Thymus (tissue), 11 donors: ENCODE measurements around the gene PDGFC. TPM values are rescaled to one million over a fixed set of nuclear protein-coding genes. Genes with fewer than 3 reads are reported as not detected.

Experiments used
- DNase-seq, 9 donors: peaks; one replicate each; pipeline ENCODE4 v3.0.0-alpha.2; 2013; ENCODE audit warnings: low spot score in 9 of 9, low read depth in 6 of 9, missing footprints in 1 of 9
- H3K27ac ChIP-seq, 2 donors: one replicate each; pipeline ENCODE4 v1.5.1; 2013; ENCODE audit warnings: control low read depth in 1 of 2, low read depth in 1 of 2, low read length in 1 of 2, mild to moderate bottlenecking in 1 of 2, moderate library complexity in 1 of 2
- H3K27me3 ChIP-seq, 2 donors: one replicate each; pipeline ENCODE4 v1.5.1; 2013; ENCODE audit warnings: low read length in 1 of 2; ENCODE audit not compliant: control insufficient read depth in 2 of 2, insufficient read depth in 1 of 2
- H3K36me3 ChIP-seq, 2 donors: one replicate each; pipeline ENCODE4 v1.5.1; 2013; ENCODE audit warnings: low read length in 1 of 2, mild to moderate bottlenecking in 1 of 2, moderate library complexity in 1 of 2; ENCODE audit not compliant: control insufficient read depth in 2 of 2, insufficient read depth in 2 of 2
- H3K4me1 ChIP-seq, 2 donors: one replicate each; pipeline ENCODE4 v1.5.1; 2013; ENCODE audit warnings: low read length in 2 of 2; ENCODE audit not compliant: control insufficient read depth in 2 of 2, insufficient read depth in 2 of 2
- H3K4me3 ChIP-seq, 2 donors: one replicate each; pipeline ENCODE4 v1.5.1; 2013; ENCODE audit warnings: low read length in 2 of 2, control low read depth in 1 of 2, mild to moderate bottlenecking in 1 of 2
- H3K9me3 ChIP-seq, 2 donors: one replicate each; pipeline ENCODE4 v1.5.1; 2013; ENCODE audit warnings: low read length in 1 of 2, mild to moderate bottlenecking in 1 of 2; ENCODE audit not compliant: control insufficient read depth in 2 of 2, insufficient read depth in 1 of 2
- WGBS: extraction: QIAGEN DNeasy Blood & Tissue Kit; methylation state at CpG from one replicate; pipeline ENCODE4 v1.1.7; 2013; 5-methylcytosine and 5-hydroxymethylcytosine counted together
- polyA plus RNA-seq: library from polyadenylated mRNA; stranded (reverse); fragments of 200-250 nt; gene quantifications from one replicate; pipeline ENCODE4 v1.2.3, GENCODE V29; 2013
- total RNA-seq: library from RNA; stranded (reverse); fragments of 120-200 nt; gene quantifications from one replicate; pipeline ENCODE4 v1.2.4, GENCODE V29; 2013
- donor health status: healthy.

PDGFC gene
- total and polyA plus RNA-seq, 2 donors = 11.0 to 13.1 TPM

DNA sequence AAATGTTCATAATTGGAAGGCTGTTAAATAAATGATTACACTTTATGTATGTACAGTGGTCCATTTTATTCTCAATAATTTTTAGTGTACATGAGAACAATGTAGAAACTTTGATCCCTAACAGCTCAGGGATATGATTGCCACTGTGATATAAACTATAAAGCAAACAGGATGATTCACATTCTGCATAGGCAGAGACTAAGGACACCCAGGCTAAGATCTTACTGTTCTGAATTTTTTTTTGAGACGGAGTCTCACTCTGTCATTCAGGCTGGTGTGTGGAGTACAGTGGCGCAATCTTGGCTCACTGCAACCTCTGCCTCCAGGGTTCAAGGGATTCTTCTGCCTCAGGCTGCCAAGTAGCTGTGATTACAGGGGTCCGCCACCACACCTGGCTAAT lies 186.6 kb downstream of the PDGFC start:
- Histone ChIP-seq H3K27ac (no peak overlapping the region), H3K4me3 (no peak overlapping the region), H3K4me1 (no peaks in the 10 kb centered on the region), H3K9me3 (no peaks in the 10 kb centered on the region), H3K36me3 (no peaks in the 10 kb centered on the region), H3K27me3 (no peaks in the 10 kb centered on the region)
- no peak for DNase-seq
- 97% methylated on average over 3 of the region's 3 CpGs for WGBS

DNA sequence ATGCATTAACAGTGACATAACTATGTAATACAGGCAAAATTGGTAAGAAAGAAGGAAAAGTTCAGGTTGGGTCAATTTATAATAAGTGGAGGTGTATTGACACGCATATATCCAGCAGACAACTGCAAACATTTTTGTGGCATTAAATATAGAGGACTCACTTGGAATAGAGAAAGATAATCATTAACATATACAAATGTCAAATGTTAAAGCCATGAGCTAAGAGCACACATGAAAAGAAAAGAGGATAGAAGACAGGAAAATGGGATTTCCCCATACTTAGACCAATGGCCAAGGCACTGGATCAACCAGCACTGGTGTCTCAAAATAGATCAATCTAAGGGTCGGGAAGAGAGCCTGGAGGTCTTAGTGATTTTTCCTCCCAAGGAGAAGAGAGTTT lies 187.6 kb downstream of the PDGFC start:
- Histone ChIP-seq H3K9me3 (no peaks in the 10 kb centered on the region), H3K4me3 (no peak overlapping the region), H3K36me3 (no peaks in the 10 kb centered on the region), H3K4me1 (no peaks in the 10 kb centered on the region), H3K27me3 (no peaks in the 10 kb centered on the region), H3K27ac (no peak overlapping the region)
- WGBS = 96% methylated on average over 2 of the region's 2 CpGs
- no peak for DNase-seq

DNA sequence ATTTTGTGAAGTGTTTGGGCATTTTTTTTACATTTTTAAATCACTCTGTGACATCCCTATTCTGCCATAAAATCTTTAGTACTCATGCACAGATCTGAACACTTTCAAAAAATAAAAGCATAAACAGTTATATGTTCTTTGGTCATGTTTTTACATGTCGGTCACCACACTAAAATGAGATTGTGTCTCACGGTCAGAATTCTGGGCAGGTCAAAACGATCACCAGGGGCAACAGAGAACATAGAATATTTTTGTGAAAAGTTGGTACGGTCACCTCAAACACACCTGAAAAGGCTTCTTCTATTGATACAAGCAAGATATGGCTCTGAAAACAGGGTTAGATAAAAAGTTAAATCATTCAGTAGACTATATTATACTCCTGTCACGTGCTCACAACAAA lies 189.1 kb downstream of the PDGFC start:
- Histone ChIP-seq H3K27me3 (no peaks in the 10 kb centered on the region), H3K4me3 (no peak overlapping the region), H3K4me1 (no peaks in the 10 kb centered on the region), H3K9me3 (no peaks in the 10 kb centered on the region), H3K36me3 (no peaks in the 10 kb centered on the region), H3K27ac (no peak overlapping the region)
- 94% methylated on average over 5 of the region's 5 CpGs for WGBS
- no peak for DNase-seq

DNA sequence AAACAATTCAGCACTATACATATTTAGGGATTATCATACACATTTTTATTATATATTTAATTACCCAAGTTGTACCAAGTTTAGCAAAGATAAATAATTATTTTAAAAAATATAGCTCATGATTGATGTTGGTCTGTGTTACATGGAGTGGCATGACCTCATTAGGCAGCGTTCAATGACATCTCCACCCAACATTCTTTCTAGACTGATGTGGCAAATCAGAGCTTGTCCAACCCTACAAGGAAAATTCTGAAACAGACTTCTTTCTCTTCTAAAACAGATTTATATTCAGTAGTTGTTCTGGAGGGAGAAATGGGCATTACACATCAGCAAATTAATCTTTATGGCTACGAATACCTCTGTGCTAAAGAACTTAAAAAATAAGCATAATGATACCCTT lies 189.7 kb downstream of the PDGFC start:
- Histone ChIP-seq H3K4me3 (no peak overlapping the region), H3K36me3 (no peaks in the 10 kb centered on the region), H3K27ac (no peak overlapping the region), H3K4me1 (no peaks in the 10 kb centered on the region), H3K27me3 (no peaks in the 10 kb centered on the region), H3K9me3 (no peaks in the 10 kb centered on the region)
- no peak for DNase-seq
- 92% methylated on average over 2 of the region's 2 CpGs for WGBS

DNA sequence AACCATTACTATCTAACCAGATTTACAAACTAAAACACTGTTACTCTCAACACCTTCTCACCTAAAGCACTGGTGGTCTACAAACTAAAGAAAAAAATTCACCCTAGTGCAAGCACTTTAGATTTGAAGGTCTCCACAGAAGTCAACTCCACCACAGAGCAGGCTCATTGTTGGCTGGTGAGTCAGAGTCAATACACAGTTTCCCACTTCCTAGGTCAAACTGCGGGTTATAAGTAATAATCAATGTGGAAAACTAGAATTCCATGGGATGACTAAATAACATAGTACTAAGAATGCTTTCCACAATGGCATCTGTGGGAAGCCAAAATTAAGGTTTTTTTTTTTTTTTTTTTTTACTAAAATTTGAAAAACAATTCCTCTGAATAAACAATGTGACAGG lies 191.8 kb downstream of the PDGFC start:
- 96% methylated on average over 1 of the region's 1 CpG for WGBS
- Histone ChIP-seq H3K4me1 (no peaks in the 10 kb centered on the region), H3K4me3 (no peak overlapping the region), H3K27ac (no peak overlapping the region), H3K27me3 (no peaks in the 10 kb centered on the region), H3K9me3 (no peaks in the 10 kb centered on the region), H3K36me3 (no peaks in the 10 kb centered on the region)
- no peak for DNase-seq

DNA sequence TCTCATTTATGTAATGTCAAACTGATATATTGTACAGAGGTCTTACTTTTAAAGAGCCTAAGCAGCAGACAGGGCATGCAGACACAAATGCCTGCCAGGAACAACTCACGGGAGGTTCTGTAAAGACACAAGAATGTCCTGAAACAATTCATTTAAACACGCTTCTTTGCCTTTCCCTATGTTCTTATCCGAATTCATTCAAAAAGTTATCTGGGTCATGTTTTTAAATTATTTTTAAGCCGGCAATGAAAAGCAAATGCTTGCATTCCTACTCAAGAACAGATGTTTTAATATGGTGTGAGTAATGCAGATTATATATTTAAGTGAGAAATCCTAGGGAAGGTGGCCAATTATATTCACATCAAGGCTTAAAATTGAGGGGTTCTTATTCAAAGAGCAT lies 192.6 kb downstream of the PDGFC start:
- DNase-seq = no peak
- no peak overlapping the region for H3K27ac ChIP-seq
- WGBS = 95% methylated on average over 4 of the region's 4 CpGs

DNA sequence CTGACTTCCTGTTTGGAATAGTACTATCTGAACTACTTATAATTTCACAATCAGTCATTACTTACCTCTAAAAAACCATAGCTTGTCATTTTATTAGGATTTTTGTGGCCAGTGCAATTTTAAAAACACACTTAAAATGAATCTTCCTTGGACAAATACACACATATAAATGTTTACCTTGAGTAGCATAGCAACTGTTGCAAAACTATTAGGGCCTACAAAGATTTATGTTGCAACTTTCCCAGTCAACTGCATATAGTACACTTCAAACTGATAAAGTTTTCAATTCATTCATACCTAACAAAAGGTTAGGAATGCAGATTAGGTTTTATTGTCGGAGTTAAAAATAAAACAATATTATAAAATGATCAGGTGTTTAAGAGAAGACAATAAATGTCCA lies 193.0 kb downstream of the PDGFC start:
- WGBS = 96% methylated on average over 1 of the region's 1 CpG
- no peak overlapping the region for H3K4me3 ChIP-seq

More for the DNA sequence above, 192.6 kb downstream of the PDGFC start:
- Histone ChIP-seq H3K4me1 (no peaks in the 10 kb centered on the region), H3K4me3 (no peak overlapping the region), H3K36me3 (no peaks in the 10 kb centered on the region), H3K27me3 (no peaks in the 10 kb centered on the region), H3K9me3 (no peaks in the 10 kb centered on the region)

DNA sequence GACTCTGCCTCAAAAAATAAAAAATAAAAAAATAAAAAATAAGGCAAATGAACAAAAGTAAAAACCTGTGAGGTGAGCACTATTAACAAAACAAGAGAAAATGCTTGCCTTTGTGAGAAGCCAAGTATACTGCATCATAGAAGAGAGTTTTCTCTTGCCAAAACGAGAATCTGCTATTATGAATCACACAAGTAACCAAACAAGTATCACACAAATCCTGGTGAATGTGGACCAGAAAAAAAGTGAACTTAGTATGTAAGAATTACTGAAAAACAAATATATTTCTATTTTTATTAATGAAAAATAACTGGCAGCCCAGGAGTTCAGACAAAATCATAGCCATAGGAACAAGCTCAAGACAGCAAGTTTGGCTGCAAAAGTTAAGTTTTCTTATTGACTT lies 193.5 kb downstream of the PDGFC start:
- DNase-seq = no peak
- Histone ChIP-seq H3K4me1 (no peaks in the 10 kb centered on the region), H3K4me3 (no peak overlapping the region), H3K36me3 (no peaks in the 10 kb centered on the region), H3K27ac (no peak overlapping the region), H3K9me3 (no peaks in the 10 kb centered on the region), H3K27me3 (no peaks in the 10 kb centered on the region)
- WGBS = 88% methylated on average over 1 of the region's 1 CpG

More for the DNA sequence above, 193.0 kb downstream of the PDGFC start:
- Histone ChIP-seq H3K9me3 (no peaks in the 10 kb centered on the region), H3K36me3 (no peaks in the 10 kb centered on the region), H3K27ac (no peak overlapping the region), H3K4me1 (no peaks in the 10 kb centered on the region), H3K27me3 (no peaks in the 10 kb centered on the region)
- DNase-seq = no peak

DNA sequence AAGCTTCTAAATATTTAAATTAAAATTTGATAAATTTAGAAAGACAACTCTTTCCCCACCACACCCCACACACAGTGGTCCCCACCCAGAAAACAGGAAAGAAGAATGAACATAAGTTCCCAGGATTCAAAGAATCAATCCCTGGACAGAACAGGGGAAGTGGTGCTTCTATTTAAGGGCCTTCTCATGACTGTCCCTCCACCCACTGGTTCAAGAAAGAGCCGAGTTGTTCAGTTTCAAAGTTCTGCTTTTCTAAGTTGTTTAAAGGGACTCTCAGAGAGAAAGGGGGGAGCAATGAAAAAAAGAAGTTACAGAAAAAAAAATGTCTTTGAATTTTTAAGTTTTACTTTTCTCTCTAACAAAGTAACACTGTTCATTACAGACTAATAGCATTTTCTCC lies 195.8 kb downstream of the PDGFC start:
- Histone ChIP-seq H3K4me3 (no peak overlapping the region), H3K27me3 (no peaks in the 10 kb centered on the region), H3K9me3 (no peaks in the 10 kb centered on the region), H3K36me3 (no peaks in the 10 kb centered on the region), H3K4me1 (no peaks in the 10 kb centered on the region), H3K27ac (no peak overlapping the region)
- WGBS = 14% methylated on average over 1 of the region's 1 CpG
- DNase-seq = no peak

DNA sequence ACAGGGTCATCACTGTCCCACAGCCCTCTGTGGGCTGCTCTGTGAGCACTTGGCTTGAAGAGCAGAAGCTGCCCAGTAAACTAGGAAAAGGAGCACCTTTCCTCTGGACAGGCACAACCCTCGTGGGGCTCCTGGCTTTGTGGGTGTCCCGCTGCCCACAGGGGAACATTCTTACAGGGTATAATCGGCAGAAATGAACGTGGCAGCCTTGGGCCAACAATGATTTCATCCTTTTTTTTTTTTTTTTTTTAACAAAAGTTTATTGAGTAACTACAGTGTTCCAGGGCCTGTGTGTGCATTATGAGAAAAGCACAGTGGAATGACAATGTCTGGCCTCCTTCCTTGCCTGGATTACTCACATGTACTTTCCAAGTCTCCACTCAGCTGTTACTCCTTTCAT lies 197.2 kb downstream of the PDGFC start:
- no peaks in the 10 kb centered on the region for H3K27me3 ChIP-seq
- WGBS = 92% methylated on average over 4 of the region's 4 CpGs
- H3K4me3 ChIP-seq = no peak overlapping the region
- H3K9me3 ChIP-seq = no peaks in the 10 kb centered on the region
- no peak for DNase-seq
- no peak overlapping the region for H3K27ac ChIP-seq
- no peaks in the 10 kb centered on the region for H3K36me3 ChIP-seq
- H3K4me1 ChIP-seq = no peaks in the 10 kb centered on the region
